ENCODE results near the gene HCK.

HCK gene

GRCh38 chr20:32129863-32130262 is 77.8 kb downstream of the HCK start:
- no peak for TF ChIP-seq CTCF (IDR thresholded peaks at IDR 0.05; ENCODE audit: control insufficient read depth, insufficient read depth, low read depth, low read length, missing control alignments)
- no peak overlapping the region for H3K4me3 ChIP-seq (ENCODE audit: control insufficient read depth, low read depth, low read length)
- no peak for DNase-seq (ENCODE audit: low read depth)

- H3K4me3 ChIP-seq (ENCODE audit: control insufficient read depth, low read depth, low read length): no peak overlapping the region
- no peak for TF ChIP-seq CTCF (IDR thresholded peaks at IDR 0.05; ENCODE audit: control insufficient read depth, insufficient read depth, low read depth, low read length, missing control alignments)
- no peak for DNase-seq (ENCODE audit: low read depth)
Measured at GRCh38 chr20:32130352-32130751, 78.3 kb downstream of the HCK start.

- no peak for DNase-seq (ENCODE audit: low read depth)
- H3K4me3 ChIP-seq (ENCODE audit: control insufficient read depth, low read depth, low read length): no peak overlapping the region
- no peak for TF ChIP-seq CTCF (IDR thresholded peaks at IDR 0.05; ENCODE audit: control insufficient read depth, insufficient read depth, low read depth, low read length, missing control alignments)
Measured at GRCh38 chr20:32130965-32131364, 78.9 kb downstream of the HCK start.

GRCh38 chr20:32132911-32133549 is 81.0 kb downstream of the HCK start:
- no peak for TF ChIP-seq CTCF (IDR thresholded peaks at IDR 0.05; ENCODE audit: control insufficient read depth, insufficient read depth, low read depth, low read length, missing control alignments)
- H3K4me3 ChIP-seq (ENCODE audit: control insufficient read depth, low read depth, low read length): no peak overlapping the region
- no peak for DNase-seq (ENCODE audit: low read depth)

GRCh38 chr20:32134026-32134425 is 82.0 kb downstream of the HCK start:
- no peak for TF ChIP-seq CTCF (IDR thresholded peaks at IDR 0.05; ENCODE audit: control insufficient read depth, insufficient read depth, low read depth, low read length, missing control alignments)
- no peak for DNase-seq (ENCODE audit: low read depth)

GRCh38 chr20:32135983-32136515 is 84.0 kb downstream of the HCK start:
- H3K4me3 ChIP-seq (ENCODE audit: control insufficient read depth, low read depth, low read length): no peak overlapping the region
- no peak for DNase-seq (ENCODE audit: low read depth)
- TF ChIP-seq CTCF (IDR thresholded peaks at IDR 0.05; ENCODE audit: control insufficient read depth, insufficient read depth, low read depth, low read length, missing control alignments): no peak

More at GRCh38 chr20:32134026-32134425, 82.0 kb downstream of the HCK start:
- H3K4me3 ChIP-seq (ENCODE audit: control insufficient read depth, low read depth, low read length): no peak overlapping the region
